Dendritic cell treated with granulocyte-macrophage colony-stimulating factor and Interleukin-4, amounts not matched to agents 40 ng/mL and 50 ng/mL, for 4 days (primary cell): ENCODE results near the gene HOXD3.

Experiments used
- H3K27ac Mint-ChIP-seq: one replicate; pipeline ENCODE4 v1.8.0; 2022; ENCODE audit warnings: mild to moderate bottlenecking, mixed read lengths
- H3K27me3 Mint-ChIP-seq: one replicate; pipeline ENCODE4 v1.8.0; 2022; ENCODE audit warnings: mild to moderate bottlenecking, mixed read lengths
- H3K36me3 Mint-ChIP-seq: one replicate; pipeline ENCODE4 v1.8.0; 2022; ENCODE audit warnings: low read depth, mixed read lengths
- H3K4me1 Mint-ChIP-seq: one replicate; pipeline ENCODE4 v1.8.0; 2022; ENCODE audit warnings: low read depth, mixed read lengths
- H3K4me3 Mint-ChIP-seq: one replicate; pipeline ENCODE4 v1.8.0; 2022; ENCODE audit warnings: mild to moderate bottlenecking, moderate library complexity, mixed read lengths
- H3K9me3 Mint-ChIP-seq: one replicate; pipeline ENCODE4 v1.8.0; 2022; ENCODE audit warnings: mixed read lengths
- intact Hi-C: fragments of 100-400 bp; cut with micrococcal nuclease; formaldehyde crosslinking; loops from one replicate; pipeline ENCODE4 v1.15.0; 2022

The HOXD3 gene

GRCh38 chr2:176126929-176127773, 30.0 kb upstream of the HOXD3 start:
- H3K9me3 Mint-ChIP-seq: no peaks in the 10 kb centered on the region
- H3K4me1 Mint-ChIP-seq: peaks cover 46% of the 10 kb centered on the region
- no peak overlapping the region for H3K4me3 Mint-ChIP-seq
- intact Hi-C loops: loop anchor here (1.0 to 5.0 kb wide), 5 partner anchors 328 to 1035 kb away; no protein-coding TSS in a partner anchor
- H3K36me3 Mint-ChIP-seq: no peaks in the 10 kb centered on the region
- peaks cover 85% of the 10 kb centered on the region for H3K27me3 Mint-ChIP-seq
- no peak overlapping the region for H3K27ac Mint-ChIP-seq

- Mint-ChIP-seq H3K27me3 (peaks cover 85% of the 10 kb centered on the region), H3K36me3 (no peaks in the 10 kb centered on the region), H3K9me3 (no peaks in the 10 kb centered on the region), H3K4me1 (peaks cover 43% of the 10 kb centered on the region), H3K27ac (no peak overlapping the region), H3K4me3 (no peak overlapping the region)
- intact Hi-C loops: loop anchor here (1.0 to 5.0 kb wide), 5 partner anchors 328 to 1035 kb away; no protein-coding TSS in a partner anchor
Measured at GRCh38 chr2:176127774-176128072, 29.4 kb upstream of the HOXD3 start.

- no peaks in the 10 kb centered on the region for H3K9me3 Mint-ChIP-seq
- intact Hi-C loops: loop anchor here (5.0 kb wide), 2 partner anchors 509 to 1034 kb away; no protein-coding TSS in a partner anchor
Measured at GRCh38 chr2:176128172-176128981, 28.7 kb upstream of the HOXD3 start.

GRCh38 chr2:176128982-176129796, 27.9 kb upstream of the HOXD3 start, which contains the start of gene HOXD8:
HOXD8 (plus strand) TSS chr2:176129705; CDS start chr2:176130367, 662 bp downstream.
- intact Hi-C loops: loop anchor here (5.0 kb wide), 2 partner anchors 508 to 1033 kb away; no protein-coding TSS in a partner anchor
- Mint-ChIP-seq H3K4me3 (peak within 1 kb of the TSS; percentile 60), H3K27me3 (peaks cover 86% of the 10 kb centered on the region), H3K4me1 (peaks cover 34% of the 10 kb centered on the region), H3K9me3 (no peaks in the 10 kb centered on the region), H3K36me3 (no peaks in the 10 kb centered on the region), H3K27ac (no peak within 1 kb of the TSS)

More at GRCh38 chr2:176128172-176128981, 28.7 kb upstream of the HOXD3 start:
- no peak overlapping the region for H3K4me3 Mint-ChIP-seq
- no peaks in the 10 kb centered on the region for H3K36me3 Mint-ChIP-seq
- H3K27me3 Mint-ChIP-seq: peaks cover 86% of the 10 kb centered on the region
- peaks cover 41% of the 10 kb centered on the region for H3K4me1 Mint-ChIP-seq
- no peak overlapping the region for H3K27ac Mint-ChIP-seq

GRCh38 chr2:176129813-176130146, 27.3 kb upstream of the HOXD3 start:
- H3K4me1 Mint-ChIP-seq: peaks cover 28% of the 10 kb centered on the region
- no peaks in the 10 kb centered on the region for H3K36me3 Mint-ChIP-seq
- H3K9me3 Mint-ChIP-seq: no peaks in the 10 kb centered on the region
- no peak overlapping the region for H3K27ac Mint-ChIP-seq
- intact Hi-C loops: loop anchor here (5.0 to 10.0 kb wide), 3 partner anchors 508 to 1033 kb away; no protein-coding TSS in a partner anchor
- peak overlapping the region; percentile 60 for H3K4me3 Mint-ChIP-seq
- peaks cover 86% of the 10 kb centered on the region for H3K27me3 Mint-ChIP-seq

- intact Hi-C loops: loop anchor here (10.0 kb wide), 1 partner anchor 684 kb away; no protein-coding TSS in a partner anchor
- H3K36me3 Mint-ChIP-seq: no peaks in the 10 kb centered on the region
Measured at GRCh38 chr2:176130147-176130956, 26.8 kb upstream of the HOXD3 start.

GRCh38 chr2:176130957-176131847, 25.9 kb upstream of the HOXD3 start:
- peaks cover 86% of the 10 kb centered on the region for H3K27me3 Mint-ChIP-seq
- H3K4me3 Mint-ChIP-seq: peak overlapping the region; percentile 55
- H3K27ac Mint-ChIP-seq: no peak overlapping the region
- H3K36me3 Mint-ChIP-seq: no peaks in the 10 kb centered on the region
- intact Hi-C loops: loop anchor here (10.0 kb wide), 1 partner anchor 684 kb away; no protein-coding TSS in a partner anchor
- peaks cover 34% of the 10 kb centered on the region for H3K4me1 Mint-ChIP-seq
- H3K9me3 Mint-ChIP-seq: no peaks in the 10 kb centered on the region

More at GRCh38 chr2:176130147-176130956, 26.8 kb upstream of the HOXD3 start:
- Mint-ChIP-seq H3K9me3 (no peaks in the 10 kb centered on the region), H3K4me1 (peaks cover 25% of the 10 kb centered on the region), H3K27ac (no peak overlapping the region), H3K4me3 (peak overlapping the region; percentile 55), H3K27me3 (peaks cover 86% of the 10 kb centered on the region)

- peaks cover 35% of the 10 kb centered on the region for H3K4me1 Mint-ChIP-seq
- peaks cover 86% of the 10 kb centered on the region for H3K27me3 Mint-ChIP-seq
- no peak overlapping the region for H3K4me3 Mint-ChIP-seq
- no peak overlapping the region for H3K27ac Mint-ChIP-seq
- intact Hi-C loops: loop anchor here (10.0 kb wide), 1 partner anchor 683 kb away; no protein-coding TSS in a partner anchor
- H3K36me3 Mint-ChIP-seq: no peaks in the 10 kb centered on the region
- H3K9me3 Mint-ChIP-seq: no peaks in the 10 kb centered on the region
Measured at GRCh38 chr2:176131848-176132158, 25.3 kb upstream of the HOXD3 start.

- intact Hi-C loops: loop anchor here (10.0 kb wide), 1 partner anchor 682 kb away; no protein-coding TSS in a partner anchor
- Mint-ChIP-seq H3K9me3 (no peaks in the 10 kb centered on the region), H3K36me3 (no peaks in the 10 kb centered on the region), H3K27me3 (peaks cover 89% of the 10 kb centered on the region), H3K27ac (no peak overlapping the region), H3K4me1 (peaks cover 35% of the 10 kb centered on the region), H3K4me3 (peak overlapping the region; percentile 54)
Measured at GRCh38 chr2:176132205-176133171, 24.6 kb upstream of the HOXD3 start.

GRCh38 chr2:176133389-176133788, 23.7 kb upstream of the HOXD3 start:
- Mint-ChIP-seq H3K9me3 (no peaks in the 10 kb centered on the region), H3K4me1 (peaks cover 29% of the 10 kb centered on the region), H3K27ac (no peak overlapping the region), H3K4me3 (no peak overlapping the region), H3K27me3 (peaks cover 89% of the 10 kb centered on the region), H3K36me3 (no peaks in the 10 kb centered on the region)
- intact Hi-C loops: loop anchor here (10.0 kb wide), 1 partner anchor 681 kb away; no protein-coding TSS in a partner anchor

GRCh38 chr2:176134035-176134434, 23.1 kb upstream of the HOXD3 start:
- Mint-ChIP-seq H3K27me3 (peaks cover 89% of the 10 kb centered on the region), H3K9me3 (no peaks in the 10 kb centered on the region), H3K4me1 (peaks cover 30% of the 10 kb centered on the region), H3K36me3 (no peaks in the 10 kb centered on the region), H3K4me3 (no peak overlapping the region), H3K27ac (no peak overlapping the region)
- intact Hi-C loops: loop anchor here (10.0 kb wide), 1 partner anchor 681 kb away; no protein-coding TSS in a partner anchor
